Activated CD4-positive, alpha-beta T cell treated with anti-CD3 and anti-CD28 coated beads, Interleukin-2, amount 10 ng/mL, durations not matched to agents 7 days and 5 days (primary cell): ENCODE data around the gene ATXN1. TPM values are rescaled to one million over a fixed set of nuclear protein-coding genes. Genes with fewer than 3 reads are reported as not detected.
"Not testable (repeated sequence)": the region's sequence is repeated elsewhere in the genome, so short reads cannot be mapped to it uniquely, and the experiment has no call there.

ENCODE experiments used
- CTCF ChIA-PET: fragments of 350-600 bp; sonication (Branson Sonifier 250); formaldehyde crosslinking; loops from one replicate; lab custom pipeline; 2021; ENCODE audit warnings: antibody characterized with exemption; lab: Charles Lee
- POLR2A ChIA-PET: fragments of 350-600 bp; sonication (Branson Sonifier 250); formaldehyde crosslinking; loops from one replicate; lab custom pipeline; 2021; ENCODE audit warnings: antibody characterized with exemption; lab: Charles Lee
- DNase-seq: peaks from one replicate; pipeline ENCODE4 v3.0.0-alpha.2; 2020
- H3K27ac Mint-ChIP-seq: one replicate; pipeline ENCODE4 v1.8.0; 2021; ENCODE audit warnings: mild to moderate bottlenecking, moderate library complexity, mixed read lengths
- H3K27me3 Mint-ChIP-seq: one replicate; pipeline ENCODE4 v1.8.0; 2021; ENCODE audit warnings: mixed read lengths
- H3K36me3 Mint-ChIP-seq: one replicate; pipeline ENCODE4 v1.8.0; 2021; ENCODE audit warnings: low read depth, mixed read lengths
- H3K4me1 Mint-ChIP-seq: one replicate; pipeline ENCODE4 v1.8.0; 2021; ENCODE audit warnings: mixed read lengths
- H3K4me3 Mint-ChIP-seq: one replicate; pipeline ENCODE4 v1.8.0; 2021; ENCODE audit warnings: mild to moderate bottlenecking, moderate library complexity, mixed read lengths
- H3K9me3 Mint-ChIP-seq: one replicate; pipeline ENCODE4 v1.8.0; 2021; ENCODE audit warnings: mixed read lengths
- total RNA-seq, 2 experiments: library from RNA; stranded (reverse); gene quantifications; one replicate each; pipeline ENCODE4 v1.2.3, GENCODE V29; 2021

The ATXN1 gene
- total RNA-seq, 2 experiments from 2014 or later: 36.0 to 40.4 TPM

- peaks cover 18% of the 10 kb centered on the region for H3K4me1 Mint-ChIP-seq
- DNase-seq: no peak
- ChIA-PET CTCF (interaction anchor here (1.0 to 1.5 kb wide), 2 partner anchors 10 to 23 kb away, joined by 3 to 4 read pairs; no protein-coding TSS in a partner anchor), POLR2A (interaction anchor here (0.6 kb wide), 1 partner anchor 383 kb away, joined by 3 read pairs; no protein-coding TSS in a partner anchor)
- peaks cover 25% of the 10 kb centered on the region for H3K36me3 Mint-ChIP-seq
- H3K4me3 Mint-ChIP-seq: no peak overlapping the region
- no peak overlapping the region for H3K27ac Mint-ChIP-seq
- H3K9me3 Mint-ChIP-seq: no peaks in the 10 kb centered on the region
- H3K27me3 Mint-ChIP-seq: no peaks in the 10 kb centered on the region
Observed at GRCh38 chr6:16717275-16717942, 43.9 kb downstream of the ATXN1 start.

- POLR2A ChIA-PET: no interaction called here
- H3K4me1 Mint-ChIP-seq: peaks cover 26% of the 10 kb centered on the region
- no peaks in the 10 kb centered on the region for H3K27me3 Mint-ChIP-seq
- H3K9me3 Mint-ChIP-seq: no peaks in the 10 kb centered on the region
- H3K27ac Mint-ChIP-seq: no peak overlapping the region
- CTCF ChIA-PET: interaction anchor here (0.9 to 2.0 kb wide), 6 partner anchors 9 to 47 kb away, joined by 3 to 7 read pairs (median 3); no protein-coding TSS in a partner anchor
- H3K4me3 Mint-ChIP-seq: no peak overlapping the region
- peaks cover 23% of the 10 kb centered on the region for H3K36me3 Mint-ChIP-seq
- no peak for DNase-seq
Observed at GRCh38 chr6:16716321-16716858, 44.9 kb downstream of the ATXN1 start.

- Mint-ChIP-seq H3K9me3 (no peaks in the 10 kb centered on the region), H3K27ac (no peak overlapping the region), H3K36me3 (peaks cover 11% of the 10 kb centered on the region), H3K4me3 (no peak overlapping the region), H3K4me1 (peaks cover 30% of the 10 kb centered on the region), H3K27me3 (no peaks in the 10 kb centered on the region)
- DNase-seq: no peak
- CTCF ChIA-PET: interaction anchor here (0.9 to 2.3 kb wide), 5 partner anchors 10 to 56 kb away, joined by 3 to 18 read pairs (median 3); no protein-coding TSS in a partner anchor
- POLR2A ChIA-PET: no interaction called here
Observed at GRCh38 chr6:16713597-16713996, 47.7 kb downstream of the ATXN1 start.

- Mint-ChIP-seq H3K27me3 (no peaks in the 10 kb centered on the region), H3K9me3 (no peaks in the 10 kb centered on the region), H3K4me3 (peak overlapping the region; percentile 48), H3K36me3 (peaks cover 11% of the 10 kb centered on the region), H3K27ac (peak overlapping the region; percentile 82), H3K4me1 (peaks cover 33% of the 10 kb centered on the region)
- no peak for DNase-seq
- POLR2A ChIA-PET: no interaction called here
- CTCF ChIA-PET: interaction anchor here (0.6 to 2.3 kb wide), 6 partner anchors 15 to 50 kb away, joined by 3 to 18 read pairs (median 4); no protein-coding TSS in a partner anchor
Observed at GRCh38 chr6:16712931-16713484, 48.3 kb downstream of the ATXN1 start.

GRCh38 chr6:16712255-16712930 is 48.9 kb downstream of the ATXN1 start:
- peak overlapping the region; percentile 82 for H3K27ac Mint-ChIP-seq
- peaks cover 11% of the 10 kb centered on the region for H3K36me3 Mint-ChIP-seq
- H3K9me3 Mint-ChIP-seq: no peaks in the 10 kb centered on the region
- H3K27me3 Mint-ChIP-seq: no peaks in the 10 kb centered on the region
- peaks cover 38% of the 10 kb centered on the region for H3K4me1 Mint-ChIP-seq
- CTCF ChIA-PET: interaction anchor here (0.6 to 2.3 kb wide), 7 partner anchors 13 to 51 kb away, joined by 3 to 18 read pairs (median 3); no protein-coding TSS in a partner anchor
- H3K4me3 Mint-ChIP-seq: peak overlapping the region; percentile 48
- POLR2A ChIA-PET: no interaction called here
- no peak for DNase-seq

GRCh38 chr6:16711546-16712254 is 49.6 kb downstream of the ATXN1 start:
- peak overlapping the region; percentile 86 for H3K27ac Mint-ChIP-seq
- POLR2A ChIA-PET: no interaction called here
- no peak for DNase-seq
- peaks cover 8% of the 10 kb centered on the region for H3K36me3 Mint-ChIP-seq
- CTCF ChIA-PET: interaction anchor here (0.8 to 1.5 kb wide), 2 partner anchors 14 to 46 kb away, joined by 3 read pairs; no protein-coding TSS in a partner anchor
- peaks cover 43% of the 10 kb centered on the region for H3K4me1 Mint-ChIP-seq
- H3K27me3 Mint-ChIP-seq: no peaks in the 10 kb centered on the region
- no peaks in the 10 kb centered on the region for H3K9me3 Mint-ChIP-seq
- peak overlapping the region; percentile 57 for H3K4me3 Mint-ChIP-seq

- ChIA-PET CTCF (interaction anchor here (1.0 to 1.5 kb wide), 3 partner anchors 9 to 12 kb away, joined by 3 to 5 read pairs (median 4); no protein-coding TSS in a partner anchor), POLR2A (no interaction called here)
- peaks cover 2% of the 10 kb centered on the region for H3K36me3 Mint-ChIP-seq
- peaks cover 55% of the 10 kb centered on the region for H3K4me1 Mint-ChIP-seq
- no peak for DNase-seq
- H3K4me3 Mint-ChIP-seq: no peak overlapping the region
- H3K27me3 Mint-ChIP-seq: no peaks in the 10 kb centered on the region
- H3K9me3 Mint-ChIP-seq: peaks cover 2% of the 10 kb centered on the region
- no peak overlapping the region for H3K27ac Mint-ChIP-seq
Observed at GRCh38 chr6:16706911-16707783, 54.1 kb downstream of the ATXN1 start.

GRCh38 chr6:16706491-16706890 is 54.8 kb downstream of the ATXN1 start:
- H3K4me3 Mint-ChIP-seq, H3K27ac Mint-ChIP-seq, H3K9me3 Mint-ChIP-seq, POLR2A ChIA-PET, DNase-seq, H3K27me3 Mint-ChIP-seq, H3K36me3 Mint-ChIP-seq: not testable (repeated sequence)
- H3K4me1 Mint-ChIP-seq: peaks cover 52% of the 10 kb centered on the region
- CTCF ChIA-PET: interaction anchor here (1.0 to 1.5 kb wide), 2 partner anchors 10 to 11 kb away, joined by 4 to 5 read pairs; no protein-coding TSS in a partner anchor

GRCh38 chr6:16706029-16706428 is 55.2 kb downstream of the ATXN1 start:
- H3K4me1 Mint-ChIP-seq: peaks cover 54% of the 10 kb centered on the region

GRCh38 chr6:16705081-16705993 is 55.9 kb downstream of the ATXN1 start:
- H3K27ac Mint-ChIP-seq: no peak overlapping the region
- no peak for DNase-seq
- no peak overlapping the region for H3K4me3 Mint-ChIP-seq
- H3K27me3 Mint-ChIP-seq: no peaks in the 10 kb centered on the region
- H3K9me3 Mint-ChIP-seq: peaks cover 2% of the 10 kb centered on the region
- H3K36me3 Mint-ChIP-seq: peaks cover 5% of the 10 kb centered on the region
- ChIA-PET POLR2A (no interaction called here), CTCF (interaction anchor here (1.5 kb wide), 2 partner anchors 10 kb away, joined by 3 to 5 read pairs; no protein-coding TSS in a partner anchor)
- H3K4me1 Mint-ChIP-seq: peaks cover 58% of the 10 kb centered on the region

More at GRCh38 chr6:16706029-16706428, 55.2 kb downstream of the ATXN1 start:
- peaks cover 2% of the 10 kb centered on the region for H3K9me3 Mint-ChIP-seq
- H3K36me3 Mint-ChIP-seq: peaks cover 5% of the 10 kb centered on the region
- no peaks in the 10 kb centered on the region for H3K27me3 Mint-ChIP-seq
- POLR2A ChIA-PET: no interaction called here
- H3K27ac Mint-ChIP-seq: no peak overlapping the region
- no peak overlapping the region for H3K4me3 Mint-ChIP-seq
- CTCF ChIA-PET: interaction anchor here (1.5 kb wide), 1 partner anchor 10 kb away, joined by 5 read pairs; no protein-coding TSS in a partner anchor
- DNase-seq: no peak
